ENCODE data around the gene ZNF746. TPM values are rescaled to one million over a fixed set of nuclear protein-coding genes. Genes with fewer than 3 reads are reported as not detected.

ZNF746 gene
- total RNA-seq, 4 donors from 2014 or later = 18.1 to 28.1 (median 22.0) TPM

- no peak overlapping the region for H3K4me3 ChIP-seq
- peaks cover 3% of the 10 kb centered on the region for H3K4me1 ChIP-seq
- H3K36me3 ChIP-seq = peaks cover 82% of the 10 kb centered on the region
- 76% methylated on average over 15 of the region's 15 CpGs for WGBS
- H3K9me3 ChIP-seq = no peaks in the 10 kb centered on the region
- TF ChIP-seq POLR2A (IDR thresholded peaks at IDR 0.05) (no peak), POLR2AphosphoS5 (IDR thresholded peaks at IDR 0.05) (no peak), EP300 (IDR thresholded peaks at IDR 0.05) (no peak)
- no peak for DNase-seq (ENCODE audit: low spot score in 2 of 2)
- H3K27ac ChIP-seq = no peak overlapping the region
- no peaks in the 10 kb centered on the region for H3K27me3 ChIP-seq
These were observed 7.4 kb downstream of the ZNF746 start for GRCh38 chr7:149490083-149490760.

GRCh38 chr7:149489391-149490024 lies 8.1 kb downstream of the ZNF746 start:
- TF ChIP-seq EP300 (IDR thresholded peaks at IDR 0.05) (no peak), POLR2AphosphoS5 (IDR thresholded peaks at IDR 0.05) (no peak), POLR2A (IDR thresholded peaks at IDR 0.05) (no peak)
- TF ChIP-seq, protein P1, sequence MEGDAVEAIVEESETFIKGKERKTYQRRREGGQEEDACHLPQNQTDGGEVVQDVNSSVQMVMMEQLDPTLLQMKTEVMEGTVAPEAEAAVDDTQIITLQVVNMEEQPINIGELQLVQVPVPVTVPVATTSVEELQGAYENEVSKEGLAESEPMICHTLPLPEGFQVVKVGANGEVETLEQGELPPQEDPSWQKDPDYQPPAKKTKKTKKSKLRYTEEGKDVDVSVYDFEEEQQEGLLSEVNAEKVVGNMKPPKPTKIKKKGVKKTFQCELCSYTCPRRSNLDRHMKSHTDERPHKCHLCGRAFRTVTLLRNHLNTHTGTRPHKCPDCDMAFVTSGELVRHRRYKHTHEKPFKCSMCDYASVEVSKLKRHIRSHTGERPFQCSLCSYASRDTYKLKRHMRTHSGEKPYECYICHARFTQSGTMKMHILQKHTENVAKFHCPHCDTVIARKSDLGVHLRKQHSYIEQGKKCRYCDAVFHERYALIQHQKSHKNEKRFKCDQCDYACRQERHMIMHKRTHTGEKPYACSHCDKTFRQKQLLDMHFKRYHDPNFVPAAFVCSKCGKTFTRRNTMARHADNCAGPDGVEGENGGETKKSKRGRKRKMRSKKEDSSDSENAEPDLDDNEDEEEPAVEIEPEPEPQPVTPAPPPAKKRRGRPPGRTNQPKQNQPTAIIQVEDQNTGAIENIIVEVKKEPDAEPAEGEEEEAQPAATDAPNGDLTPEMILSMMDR (IDR thresholded peaks at IDR 0.05) = no peak
- H3K36me3 ChIP-seq = peaks cover 83% of the 10 kb centered on the region
- no peaks in the 10 kb centered on the region for H3K4me1 ChIP-seq
- no peaks in the 10 kb centered on the region for H3K9me3 ChIP-seq
- H3K4me3 ChIP-seq = no peak overlapping the region
- H3K27ac ChIP-seq = no peak overlapping the region
- H3K27me3 ChIP-seq = no peaks in the 10 kb centered on the region
- DNase-seq (ENCODE audit: low spot score in 2 of 2) = no peak
- WGBS = 82% methylated on average over 15 of the region's 15 CpGs

- peaks cover 35% of the 10 kb centered on the region for H3K36me3 ChIP-seq
- H3K4me3 ChIP-seq = no peak overlapping the region
- no peaks in the 10 kb centered on the region for H3K9me3 ChIP-seq
- no peak for TF ChIP-seq POLR2A (IDR thresholded peaks at IDR 0.05)
- TF ChIP-seq, protein P1 (IDR thresholded peaks at IDR 0.05) = no peak
- TF ChIP-seq POLR2AphosphoS5 (IDR thresholded peaks at IDR 0.05) = no peak
- no peak for TF ChIP-seq EP300 (IDR thresholded peaks at IDR 0.05)
- WGBS = 93% methylated on average over 1 of the region's 1 CpG
- no peak overlapping the region for H3K27ac ChIP-seq
- no peak for DNase-seq (ENCODE audit: low spot score in 2 of 2)
- H3K4me1 ChIP-seq = no peaks in the 10 kb centered on the region
- no peaks in the 10 kb centered on the region for H3K27me3 ChIP-seq
These were observed 18.0 kb downstream of the ZNF746 start for GRCh38 chr7:149479568-149479967.

GRCh38 chr7:149478754-149479153 lies 18.9 kb downstream of the ZNF746 start:
- Histone ChIP-seq H3K27me3 (no peaks in the 10 kb centered on the region), H3K4me1 (no peaks in the 10 kb centered on the region), H3K9me3 (no peaks in the 10 kb centered on the region), H3K4me3 (no peak overlapping the region), H3K36me3 (peaks cover 43% of the 10 kb centered on the region), H3K27ac (no peak overlapping the region)
- TF ChIP-seq POLR2A (IDR thresholded peaks at IDR 0.05) (no peak), EP300 (IDR thresholded peaks at IDR 0.05) (no peak), POLR2AphosphoS5 (IDR thresholded peaks at IDR 0.05) (no peak)
- TF ChIP-seq, protein P1 (IDR thresholded peaks at IDR 0.05) = no peak
- no peak for DNase-seq (ENCODE audit: low spot score in 2 of 2)
- WGBS = 97% methylated on average over 1 of the region's 1 CpG

GRCh38 chr7:149477494-149478443 lies 19.8 kb downstream of the ZNF746 start:
- H3K4me3 ChIP-seq = no peak overlapping the region
- no peaks in the 10 kb centered on the region for H3K9me3 ChIP-seq
- H3K36me3 ChIP-seq = peaks cover 53% of the 10 kb centered on the region
- H3K4me1 ChIP-seq = no peaks in the 10 kb centered on the region
- WGBS = 92% methylated on average over 18 of the region's 18 CpGs
- TF ChIP-seq POLR2AphosphoS5 (IDR thresholded peaks at IDR 0.05) = no peak
- TF ChIP-seq POLR2A (IDR thresholded peaks at IDR 0.05) = no peak
- no peak for TF ChIP-seq EP300 (IDR thresholded peaks at IDR 0.05)
- TF ChIP-seq, protein P1 (IDR thresholded peaks at IDR 0.05) = no peak
- no peaks in the 10 kb centered on the region for H3K27me3 ChIP-seq
- H3K27ac ChIP-seq = no peak overlapping the region
- DNase-seq (ENCODE audit: low spot score in 2 of 2) = no peak
